HL-60 (cell line): ENCODE measurements around the gene GRIK2.

Source experiments
- GABPA ChIP-seq: IDR thresholded peaks from 2 replicates; pipeline ENCODE4 v1.6.1; 2012; ENCODE audit warnings: low read depth
- POLR2AphosphoS5 ChIP-seq: IDR thresholded peaks from 2 replicates; pipeline ENCODE4 v1.6.1; 2012; ENCODE audit warnings: low read depth
- SPI1 ChIP-seq: IDR thresholded peaks from 2 replicates; pipeline ENCODE4 v1.6.1; 2012; ENCODE audit warnings: low read depth, mild to moderate bottlenecking, borderline replicate concordance
- TF ChIP-seq, protein P1 (sequence below): IDR thresholded peaks from 2 replicates; pipeline ENCODE4 v1.6.1; 2012; ENCODE audit warnings: low read depth; ENCODE audit not compliant: insufficient replicate concordance
- TF ChIP-seq, protein P2 (sequence below): IDR thresholded peaks from one replicate; pipeline ENCODE4 v1.5.1; 2011; ENCODE audit warnings: low read length, control low read depth, inconsistent platforms; ENCODE audit not compliant: insufficient read depth

DNA sequence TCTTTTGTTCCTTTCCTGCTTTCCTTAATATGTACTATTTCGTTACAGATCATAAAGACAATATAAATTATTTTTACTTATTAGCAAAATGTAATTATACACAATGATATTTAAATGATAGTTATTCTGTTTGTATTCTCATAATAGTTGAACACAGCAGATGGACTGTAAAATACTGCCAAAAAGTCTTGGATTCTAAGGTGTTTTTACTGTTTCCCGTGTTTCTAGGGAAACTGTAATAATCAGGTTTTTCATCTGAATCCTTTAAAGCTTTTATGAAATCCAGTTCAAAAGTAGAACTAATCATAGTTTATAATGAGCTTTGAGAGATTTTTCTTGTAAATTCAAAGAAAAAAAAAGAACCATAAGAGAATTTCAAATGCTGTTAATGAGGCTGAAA is 148.4 kb downstream of the GRIK2 start:
- TF ChIP-seq, protein P1, sequence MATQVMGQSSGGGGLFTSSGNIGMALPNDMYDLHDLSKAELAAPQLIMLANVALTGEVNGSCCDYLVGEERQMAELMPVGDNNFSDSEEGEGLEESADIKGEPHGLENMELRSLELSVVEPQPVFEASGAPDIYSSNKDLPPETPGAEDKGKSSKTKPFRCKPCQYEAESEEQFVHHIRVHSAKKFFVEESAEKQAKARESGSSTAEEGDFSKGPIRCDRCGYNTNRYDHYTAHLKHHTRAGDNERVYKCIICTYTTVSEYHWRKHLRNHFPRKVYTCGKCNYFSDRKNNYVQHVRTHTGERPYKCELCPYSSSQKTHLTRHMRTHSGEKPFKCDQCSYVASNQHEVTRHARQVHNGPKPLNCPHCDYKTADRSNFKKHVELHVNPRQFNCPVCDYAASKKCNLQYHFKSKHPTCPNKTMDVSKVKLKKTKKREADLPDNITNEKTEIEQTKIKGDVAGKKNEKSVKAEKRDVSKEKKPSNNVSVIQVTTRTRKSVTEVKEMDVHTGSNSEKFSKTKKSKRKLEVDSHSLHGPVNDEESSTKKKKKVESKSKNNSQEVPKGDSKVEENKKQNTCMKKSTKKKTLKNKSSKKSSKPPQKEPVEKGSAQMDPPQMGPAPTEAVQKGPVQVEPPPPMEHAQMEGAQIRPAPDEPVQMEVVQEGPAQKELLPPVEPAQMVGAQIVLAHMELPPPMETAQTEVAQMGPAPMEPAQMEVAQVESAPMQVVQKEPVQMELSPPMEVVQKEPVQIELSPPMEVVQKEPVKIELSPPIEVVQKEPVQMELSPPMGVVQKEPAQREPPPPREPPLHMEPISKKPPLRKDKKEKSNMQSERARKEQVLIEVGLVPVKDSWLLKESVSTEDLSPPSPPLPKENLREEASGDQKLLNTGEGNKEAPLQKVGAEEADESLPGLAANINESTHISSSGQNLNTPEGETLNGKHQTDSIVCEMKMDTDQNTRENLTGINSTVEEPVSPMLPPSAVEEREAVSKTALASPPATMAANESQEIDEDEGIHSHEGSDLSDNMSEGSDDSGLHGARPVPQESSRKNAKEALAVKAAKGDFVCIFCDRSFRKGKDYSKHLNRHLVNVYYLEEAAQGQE = no peak
- TF ChIP-seq, protein P2, sequence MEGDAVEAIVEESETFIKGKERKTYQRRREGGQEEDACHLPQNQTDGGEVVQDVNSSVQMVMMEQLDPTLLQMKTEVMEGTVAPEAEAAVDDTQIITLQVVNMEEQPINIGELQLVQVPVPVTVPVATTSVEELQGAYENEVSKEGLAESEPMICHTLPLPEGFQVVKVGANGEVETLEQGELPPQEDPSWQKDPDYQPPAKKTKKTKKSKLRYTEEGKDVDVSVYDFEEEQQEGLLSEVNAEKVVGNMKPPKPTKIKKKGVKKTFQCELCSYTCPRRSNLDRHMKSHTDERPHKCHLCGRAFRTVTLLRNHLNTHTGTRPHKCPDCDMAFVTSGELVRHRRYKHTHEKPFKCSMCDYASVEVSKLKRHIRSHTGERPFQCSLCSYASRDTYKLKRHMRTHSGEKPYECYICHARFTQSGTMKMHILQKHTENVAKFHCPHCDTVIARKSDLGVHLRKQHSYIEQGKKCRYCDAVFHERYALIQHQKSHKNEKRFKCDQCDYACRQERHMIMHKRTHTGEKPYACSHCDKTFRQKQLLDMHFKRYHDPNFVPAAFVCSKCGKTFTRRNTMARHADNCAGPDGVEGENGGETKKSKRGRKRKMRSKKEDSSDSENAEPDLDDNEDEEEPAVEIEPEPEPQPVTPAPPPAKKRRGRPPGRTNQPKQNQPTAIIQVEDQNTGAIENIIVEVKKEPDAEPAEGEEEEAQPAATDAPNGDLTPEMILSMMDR = no peak
- TF ChIP-seq SPI1 (no peak), POLR2AphosphoS5 (no peak), GABPA (no peak)
